PFSK-1 (cell line): ENCODE data around the gene CYP27A1.

Source experiments
- POLR2AphosphoS5 ChIP-seq: IDR thresholded peaks from 2 replicates; pipeline ENCODE4 v1.6.1; 2012; ENCODE audit warnings: low read depth, mild to moderate bottlenecking, control low read depth, low read length, moderate library complexity
- TAF1 ChIP-seq: IDR thresholded peaks from 2 replicates; pipeline ENCODE4 v1.6.1; 2012; ENCODE audit warnings: low read length, control low read depth, borderline replicate concordance; ENCODE audit not compliant: insufficient read depth

DNA sequence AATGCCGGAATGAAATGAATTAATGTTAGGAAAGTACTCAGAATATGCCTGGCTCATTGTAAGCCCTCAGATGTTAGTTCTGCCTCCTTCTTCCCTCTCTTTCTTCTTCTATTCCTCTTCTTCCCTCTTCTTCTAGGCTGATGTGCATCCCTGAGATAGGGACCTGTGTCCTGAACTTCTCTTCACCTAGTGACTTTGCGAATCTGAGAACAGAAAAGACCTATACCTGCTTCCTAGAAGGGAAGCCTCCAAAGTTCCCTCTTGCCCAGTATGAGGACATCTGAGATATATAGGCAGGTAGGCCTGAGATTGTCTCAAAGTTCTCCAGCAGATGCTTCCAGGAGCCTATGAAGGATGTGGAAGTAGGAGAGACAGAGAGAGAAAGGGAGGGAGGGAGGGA, 8.1 kb upstream of the CYP27A1 start:
- no peak for TF ChIP-seq POLR2AphosphoS5
- TF ChIP-seq TAF1 = no peak
